ENCODE data around the gene DERL2. TPM values are rescaled to one million over a fixed set of nuclear protein-coding genes. Genes with fewer than 3 reads are reported as not detected.

DERL2 gene
- total and polyA plus RNA-seq, 5 donors from 2014 or later: 70.0 to 95.0 (median 76.0) TPM

- Mint-ChIP-seq H3K9me3 (no peaks in the 10 kb centered on the region), H3K27me3 (no peaks in the 10 kb centered on the region), H3K4me1 (peaks cover 16 to 34% (median 19%) of the 10 kb centered on the region in 4 donors), H3K27ac (peak overlapping the region in 1 of 3 donors; percentile 38), H3K4me3 (no peak overlapping the region), H3K36me3 (peaks cover 38% of the 10 kb centered on the region)
- H3K27ac ChIP-seq (ENCODE audit: insufficient read depth, low read length, poor library complexity, severe bottlenecking): no peak overlapping the region
- DNase-seq (no peak), ATAC-seq (ENCODE audit: low read depth in 2 of 2) (no peak)
- H3K9me3 ChIP-seq (ENCODE audit: control insufficient read depth in 2 of 2, low read length in 2 of 2): no peaks in the 10 kb centered on the region
- no peaks in the 10 kb centered on the region for H3K27me3 ChIP-seq (ENCODE audit: control insufficient read depth, insufficient read depth, low read length)
- H3K4me1 ChIP-seq (ENCODE audit: control insufficient read depth, insufficient read depth, low read length, poor library complexity, severe bottlenecking): peaks cover 19% of the 10 kb centered on the region
- H3K4me3 ChIP-seq (ENCODE audit: low read depth, low read length): no peak overlapping the region
- peaks cover 80% of the 10 kb centered on the region for H3K36me3 ChIP-seq (ENCODE audit: control insufficient read depth, insufficient read depth, low read length)
These were observed 61.1 kb downstream of the DERL2 start for GRCh38 chr17:5424909-5425308.

DNA sequence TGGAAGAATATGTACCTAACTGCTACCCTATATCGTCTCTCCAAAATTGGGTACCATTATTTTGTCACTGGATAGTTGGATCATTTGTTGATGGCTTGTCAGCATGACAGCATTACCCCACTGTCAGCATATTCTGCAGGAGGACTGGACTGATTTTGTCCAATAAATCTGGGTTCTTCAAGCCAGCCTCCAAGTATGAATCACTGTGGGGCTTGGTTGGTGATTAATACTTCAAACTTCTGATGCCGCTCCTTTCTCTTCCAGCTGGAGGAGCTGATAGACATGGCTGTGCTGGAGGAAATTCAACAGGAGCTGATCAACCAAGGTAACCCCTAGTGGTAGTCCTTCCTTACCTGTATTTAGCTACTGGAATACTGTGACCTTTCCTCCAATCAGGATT is 63.5 kb downstream of the DERL2 start:
- H3K4me3 Mint-ChIP-seq: peak overlapping the region in 2 of 4 donors; percentile 55 to 80
- H3K27me3 ChIP-seq (ENCODE audit: control insufficient read depth, insufficient read depth, low read length): no peaks in the 10 kb centered on the region
- peaks cover 22 to 46% (median 24%) of the 10 kb centered on the region in 4 donors for H3K4me1 Mint-ChIP-seq
- no peak overlapping the region for H3K4me3 ChIP-seq (ENCODE audit: low read depth, low read length)
- ATAC-seq (ENCODE audit: low read depth in 2 of 2): no peak
- peaks cover 59% of the 10 kb centered on the region for H3K36me3 ChIP-seq (ENCODE audit: control insufficient read depth, insufficient read depth, low read length)
- peaks cover 32% of the 10 kb centered on the region for H3K4me1 ChIP-seq (ENCODE audit: control insufficient read depth, insufficient read depth, low read length, poor library complexity, severe bottlenecking)
- H3K27ac Mint-ChIP-seq: no peak overlapping the region
- H3K9me3 Mint-ChIP-seq: no peaks in the 10 kb centered on the region
- H3K27ac ChIP-seq (ENCODE audit: insufficient read depth, low read length, poor library complexity, severe bottlenecking): no peak overlapping the region
- H3K27me3 Mint-ChIP-seq: no peaks in the 10 kb centered on the region
- no peaks in the 10 kb centered on the region for H3K9me3 ChIP-seq (ENCODE audit: control insufficient read depth in 2 of 2, low read length in 2 of 2)
- H3K36me3 Mint-ChIP-seq: peaks cover 28% of the 10 kb centered on the region
- DNase-seq: no peak

Other genes with a start within 250 kb of the DERL2 start
- 45.5 TPM for gene RABEP1, start 203.9 kb downstream of the DERL2 start, total RNA-seq
- gene RABEP1, start 203.9 kb downstream of the DERL2 start, polyA plus RNA-seq: 10 to 100 TPM; 23.7 to 29.0 (median 26.7) TPM
- 128 TPM for gene NUP88, start 66.5 kb downstream of the DERL2 start, total RNA-seq
- gene NUP88, start 66.5 kb downstream of the DERL2 start, polyA plus RNA-seq: 100 to 1,000 TPM in 2 of 4 donors, 10 to 100 TPM in 2; 86.5 to 130 (median 101) TPM
- gene RPAIN, start 66.0 kb downstream of the DERL2 start, total RNA-seq: 79.3 TPM
- gene RPAIN, start 66.0 kb downstream of the DERL2 start, polyA plus RNA-seq: 10 to 100 TPM; 32.3 to 39.1 (median 35.2) TPM
- gene C1QBP, start 47.0 kb downstream of the DERL2 start, total RNA-seq: 58.4 TPM
- 100 to 1,000 TPM; 226 to 285 (median 258) TPM for gene C1QBP, start 47.0 kb downstream of the DERL2 start, polyA plus RNA-seq
- 8.7 TPM for gene DHX33, start 17.2 kb downstream of the DERL2 start, total RNA-seq
- 1 to 10 TPM in 1 of 4 donors, under 1 TPM in 3; 0.60 to 1.1 (median 0.76) TPM for gene DHX33, start 17.2 kb downstream of the DERL2 start, polyA plus RNA-seq
- gene MIS12, start 388 bp upstream of the DERL2 start, total RNA-seq: 16.5 TPM
- gene MIS12, start 388 bp upstream of the DERL2 start, polyA plus RNA-seq: 10 to 100 TPM in 3 of 4 donors, 1 to 10 TPM in 1; 9.8 to 19.6 (median 12.7) TPM
- gene NLRP1, start 98.3 kb upstream of the DERL2 start, total RNA-seq: 279 TPM
- gene NLRP1, start 98.3 kb upstream of the DERL2 start, polyA plus RNA-seq: 10 to 100 TPM; 25.5 to 33.2 (median 30.7) TPM